CD8-positive, alpha-beta memory T cell (primary cell): Measurements from ENCODE around the gene DISP1. TPM values are rescaled to one million over a fixed set of nuclear protein-coding genes. Genes with fewer than 3 reads are reported as not detected.
"Not testable (repeated sequence)": the region's sequence is repeated elsewhere in the genome, so short reads cannot be mapped to it uniquely, and the experiment has no call there.

Experiments
- CTCF ChIA-PET: fragments of 350-600 bp; sonication (Branson Sonifier 250); formaldehyde crosslinking; loops from one replicate; lab custom pipeline; 2021; ENCODE audit warnings: antibody characterized with exemption; lab: Charles Lee
- POLR2A ChIA-PET: fragments of 350-600 bp; sonication (Branson Sonifier 250); formaldehyde crosslinking; loops from one replicate; lab custom pipeline; 2021; ENCODE audit warnings: antibody characterized with exemption; lab: Charles Lee
- DNase-seq, 5 donors: peaks; one replicate each; pipeline versions ENCODE4 v3.0.0 to v3.0.0-alpha.2; 2020 to 2022; ENCODE audit warnings: mixed read lengths in 1 of 5
- H3K27ac ChIP-seq: one replicate; pipeline ENCODE4 v1.7.0; 2013; ENCODE audit warnings: low read depth, mild to moderate bottlenecking, low read length, moderate library complexity
- H3K27me3 ChIP-seq: 2 replicates; pipeline ENCODE4 v1.7.0; 2013; ENCODE audit warnings: low read length, mild to moderate bottlenecking; ENCODE audit not compliant: insufficient read depth, poor library complexity, severe bottlenecking
- H3K36me3 ChIP-seq: 2 replicates; pipeline ENCODE4 v1.7.0; 2013; ENCODE audit warnings: mild to moderate bottlenecking, low read length, moderate library complexity; ENCODE audit not compliant: insufficient read depth
- H3K4me1 ChIP-seq: 2 replicates; pipeline ENCODE4 v1.7.0; 2013; ENCODE audit warnings: mild to moderate bottlenecking, low read length, moderate library complexity; ENCODE audit not compliant: insufficient read depth
- H3K4me3 ChIP-seq: 2 replicates; pipeline ENCODE4 v1.7.0; 2013; ENCODE audit warnings: mild to moderate bottlenecking, low read length
- H3K9me3 ChIP-seq: 2 replicates; pipeline ENCODE4 v1.7.0; 2013; ENCODE audit warnings: mild to moderate bottlenecking, low read length
- H3K27ac Mint-ChIP-seq, 8 donors: one replicate each; pipeline ENCODE4 v1.8.0; 2020 to 2021; ENCODE audit warnings: mixed read lengths in 8 of 8, mild to moderate bottlenecking in 6 of 8, inconsistent platforms in 3 of 8, moderate library complexity in 3 of 8
- H3K27me3 Mint-ChIP-seq, 2 donors: one replicate each; pipeline ENCODE4 v1.8.0; 2020 to 2021; ENCODE audit warnings: mixed read lengths in 2 of 2, mild to moderate bottlenecking in 1 of 2, moderate library complexity in 1 of 2
- H3K36me3 Mint-ChIP-seq, 3 donors: one replicate each; pipeline ENCODE4 v1.8.0; 2020 to 2021; ENCODE audit warnings: mixed read lengths in 3 of 3, inconsistent platforms in 1 of 3, mild to moderate bottlenecking in 1 of 3
- H3K4me1 Mint-ChIP-seq, 3 donors: one replicate each; pipeline ENCODE4 v1.8.0; 2020 to 2021; ENCODE audit warnings: mixed read lengths in 3 of 3, inconsistent platforms in 1 of 3, mild to moderate bottlenecking in 1 of 3
- H3K4me3 Mint-ChIP-seq, 7 donors: one replicate each; pipeline ENCODE4 v1.8.0; 2020 to 2021; ENCODE audit warnings: mixed read lengths in 7 of 7, mild to moderate bottlenecking in 6 of 7, moderate library complexity in 4 of 7, inconsistent platforms in 2 of 7
- H3K9me3 Mint-ChIP-seq, 5 donors: one replicate each; pipeline ENCODE4 v1.8.0; 2020 to 2022; ENCODE audit warnings: mixed read lengths in 5 of 5, mild to moderate bottlenecking in 3 of 5, moderate library complexity in 2 of 5, inconsistent platforms in 1 of 5
- polyA plus RNA-seq: library from polyadenylated mRNA; unstranded; fragments of 300-500 nt; fragmentation: Illumina TruSeq; gene quantifications from one replicate; pipeline ENCODE4 v1.2.3, GENCODE V29; 2021
- total RNA-seq, 2 experiments: library from RNA; stranded (reverse); gene quantifications; one replicate each; pipeline ENCODE4 v1.2.3, GENCODE V29; 2021

Gene DISP1
- total and polyA plus RNA-seq, 3 experiments from 2014 or later = 2.4 to 2.6 (median 2.5) TPM

GRCh38 chr1:222844411-222844779 is 29.6 kb downstream of the DISP1 start:
- no peak overlapping the region for H3K4me3 ChIP-seq
- H3K4me1 Mint-ChIP-seq = peaks cover 0 to 1% (median 0%) of the 10 kb centered on the region in 3 donors
- POLR2A ChIA-PET = no interaction called here
- no peaks in the 10 kb centered on the region for H3K27me3 Mint-ChIP-seq
- no peak overlapping the region for H3K27ac Mint-ChIP-seq
- H3K4me1 ChIP-seq = no peaks in the 10 kb centered on the region
- no peaks in the 10 kb centered on the region for H3K9me3 ChIP-seq
- H3K36me3 Mint-ChIP-seq = peaks cover 0 to 4% (median 1%) of the 10 kb centered on the region in 3 donors
- no peak overlapping the region for H3K27ac ChIP-seq
- DNase-seq = no peak
- CTCF ChIA-PET = no interaction called here
- H3K36me3 ChIP-seq = no peaks in the 10 kb centered on the region
- H3K9me3 Mint-ChIP-seq = no peaks in the 10 kb centered on the region
- no peak overlapping the region for H3K4me3 Mint-ChIP-seq
- no peaks in the 10 kb centered on the region for H3K27me3 ChIP-seq

GRCh38 chr1:222845763-222846162 is 30.9 kb downstream of the DISP1 start:
- no peaks in the 10 kb centered on the region for H3K27me3 ChIP-seq
- no peaks in the 10 kb centered on the region for H3K36me3 ChIP-seq
- H3K27ac ChIP-seq = no peak overlapping the region
- H3K4me1 ChIP-seq = no peaks in the 10 kb centered on the region
- ChIA-PET POLR2A (no interaction called here), CTCF (no interaction called here)
- H3K4me3 Mint-ChIP-seq = no peak overlapping the region
- H3K9me3 ChIP-seq = no peaks in the 10 kb centered on the region
- no peaks in the 10 kb centered on the region for H3K9me3 Mint-ChIP-seq
- H3K27ac Mint-ChIP-seq = no peak overlapping the region
- no peak for DNase-seq
- H3K27me3 Mint-ChIP-seq = no peaks in the 10 kb centered on the region
- peaks cover 0 to 13% (median 1%) of the 10 kb centered on the region in 3 donors for H3K36me3 Mint-ChIP-seq
- peaks cover 0 to 1% (median 0%) of the 10 kb centered on the region in 3 donors for H3K4me1 Mint-ChIP-seq
- H3K4me3 ChIP-seq = no peak overlapping the region

GRCh38 chr1:222850550-222850949 is 35.7 kb downstream of the DISP1 start:
- H3K4me1 ChIP-seq, DNase-seq, H3K4me3 ChIP-seq, H3K9me3 ChIP-seq, H3K4me1 Mint-ChIP-seq, H3K27ac Mint-ChIP-seq, CTCF ChIA-PET, POLR2A ChIA-PET, H3K36me3 ChIP-seq, H3K4me3 Mint-ChIP-seq, H3K27me3 Mint-ChIP-seq, H3K27ac ChIP-seq, H3K27me3 ChIP-seq: not testable (repeated sequence)
- H3K9me3 Mint-ChIP-seq = peaks cover 0 to 20% (median 3%) of the 10 kb centered on the region in 5 donors
- H3K36me3 Mint-ChIP-seq = peaks cover 14 to 44% (median 18%) of the 10 kb centered on the region in 3 donors

GRCh38 chr1:222852326-222852725 is 37.5 kb downstream of the DISP1 start:
- peaks cover 16 to 55% (median 21%) of the 10 kb centered on the region in 3 donors for H3K36me3 Mint-ChIP-seq
- ChIA-PET POLR2A (no interaction called here), CTCF (no interaction called here)
- no peak for DNase-seq
- H3K4me3 Mint-ChIP-seq = no peak overlapping the region
- no peak overlapping the region for H3K27ac Mint-ChIP-seq
- H3K4me1 Mint-ChIP-seq = no peaks in the 10 kb centered on the region
- no peak overlapping the region for H3K27ac ChIP-seq
- H3K27me3 ChIP-seq = no peaks in the 10 kb centered on the region
- no peak overlapping the region for H3K4me3 ChIP-seq
- H3K9me3 ChIP-seq = no peaks in the 10 kb centered on the region
- no peaks in the 10 kb centered on the region for H3K36me3 ChIP-seq
- H3K4me1 ChIP-seq = no peaks in the 10 kb centered on the region
- no peaks in the 10 kb centered on the region for H3K27me3 Mint-ChIP-seq
- H3K9me3 Mint-ChIP-seq = peaks cover 5 to 26% (median 10%) of the 10 kb centered on the region in 5 donors

- ChIA-PET POLR2A (no interaction called here), CTCF (no interaction called here)
- no peak overlapping the region for H3K4me3 ChIP-seq
- no peaks in the 10 kb centered on the region for H3K4me1 ChIP-seq
- H3K27ac ChIP-seq = no peak overlapping the region
- H3K27me3 Mint-ChIP-seq = no peaks in the 10 kb centered on the region
- H3K36me3 Mint-ChIP-seq = peaks cover 3 to 37% (median 3%) of the 10 kb centered on the region in 3 donors
- no peak overlapping the region for H3K4me3 Mint-ChIP-seq
- H3K27ac Mint-ChIP-seq = peak overlapping the region in 1 of 8 donors; percentile 1
- DNase-seq = no peak
- no peaks in the 10 kb centered on the region for H3K9me3 ChIP-seq
- no peaks in the 10 kb centered on the region for H3K27me3 ChIP-seq
- peaks cover 7 to 18% (median 15%) of the 10 kb centered on the region in 5 donors for H3K9me3 Mint-ChIP-seq
- H3K36me3 ChIP-seq = no peaks in the 10 kb centered on the region
- H3K4me1 Mint-ChIP-seq = peaks cover 6 to 12% (median 10%) of the 10 kb centered on the region in 3 donors
Measured at GRCh38 chr1:222861062-222861461, 46.2 kb downstream of the DISP1 start.

Other genes with a start within 250 kb of the DISP1 start
- gene TAF1A, start 225.1 kb upstream of the DISP1 start, total RNA-seq = 10 to 100 TPM; 21.3 to 22.9 TPM
- gene TAF1A, start 225.1 kb upstream of the DISP1 start, polyA plus RNA-seq = 5.8 TPM
- gene MIA3, start 196.9 kb upstream of the DISP1 start, total RNA-seq = 10 to 100 TPM; 35.8 to 43.2 TPM
- 69.5 TPM for gene MIA3, start 196.9 kb upstream of the DISP1 start, polyA plus RNA-seq
- 10 to 100 TPM; 57.9 to 59.1 TPM for gene AIDA, start 102.5 kb upstream of the DISP1 start, total RNA-seq
- 29.2 TPM for gene AIDA, start 102.5 kb upstream of the DISP1 start, polyA plus RNA-seq
- gene BROX, start 102.5 kb upstream of the DISP1 start, total RNA-seq = 10 to 100 TPM; 46.9 to 47.8 TPM
- gene BROX, start 102.5 kb upstream of the DISP1 start, polyA plus RNA-seq = 15.1 TPM
- not detected for gene FAM177B, start 77.8 kb upstream of the DISP1 start, total RNA-seq
- not detected for gene FAM177B, start 77.8 kb upstream of the DISP1 start, polyA plus RNA-seq